HG02885 (cell line): ENCODE data around the gene SELP.

Experiments used
- ATAC-seq: cut with Tn5 transposase; IDR thresholded peaks from one replicate; pipeline ENCODE4 v1.9.1; 2021; ENCODE audit warnings: mild to moderate bottlenecking; ENCODE audit not compliant: unreplicated experiment, poor library complexity

SELP gene

GRCh38 chr1:169623132-169623926, 6.6 kb downstream of the SELP start:
- ATAC-seq = no peak

- no peak for ATAC-seq
Measured at GRCh38 chr1:169620565-169620964, 9.4 kb downstream of the SELP start.

- ATAC-seq = no peak
Measured at GRCh38 chr1:169618367-169618766, 11.6 kb downstream of the SELP start.

GRCh38 chr1:169615803-169616202, 14.1 kb downstream of the SELP start:
- ATAC-seq = no peak

GRCh38 chr1:169610858-169611257, 19.1 kb downstream of the SELP start:
- no peak for ATAC-seq

- ATAC-seq = no peak
Measured at GRCh38 chr1:169610108-169610507, 19.8 kb downstream of the SELP start.

GRCh38 chr1:169608226-169608625, 21.7 kb downstream of the SELP start:
- ATAC-seq = no peak

- ATAC-seq = no peak
Measured at GRCh38 chr1:169604781-169605560, 25.0 kb downstream of the SELP start.

GRCh38 chr1:169601096-169601881, 28.6 kb downstream of the SELP start:
- ATAC-seq = no peak

- ATAC-seq = no peak
Measured at GRCh38 chr1:169595764-169596711, 33.9 kb downstream of the SELP start.

- peak; percentile 65 for ATAC-seq
Measured at GRCh38 chr1:169594391-169594790, 35.5 kb downstream of the SELP start.

GRCh38 chr1:169590932-169591331, 39.0 kb downstream of the SELP start:
- no peak for ATAC-seq

- ATAC-seq = no peak
Measured at GRCh38 chr1:169588785-169589485, 41.0 kb downstream of the SELP start.

GRCh38 chr1:169588112-169588511, 41.8 kb downstream of the SELP start:
- no peak for ATAC-seq

- ATAC-seq = peak; percentile 98
Measured at GRCh38 chr1:169586395-169587255, 43.3 kb downstream of the SELP start, which contains the start of gene F5. Gene F5, minus strand, starts transcription at chr1:169586481. Its CDS starts 95 bp downstream, at chr1:169586386.

- peak; percentile 28 for ATAC-seq
Measured at GRCh38 chr1:169586067-169586394, 43.9 kb downstream of the SELP start.

- ATAC-seq = no peak
Measured at GRCh38 chr1:169585181-169585580, 44.7 kb downstream of the SELP start.

GRCh38 chr1:169584483-169585144, 45.3 kb downstream of the SELP start:
- no peak for ATAC-seq
